ENCODE measurements around the gene GNG7. TPM values are rescaled to one million over a fixed set of nuclear protein-coding genes. Genes with fewer than 3 reads are reported as not detected.

Gene GNG7
- polyA plus RNA-seq, 1 of the 3 experiments (the other 2 are of a cell fraction) = 2.2 TPM

DNA sequence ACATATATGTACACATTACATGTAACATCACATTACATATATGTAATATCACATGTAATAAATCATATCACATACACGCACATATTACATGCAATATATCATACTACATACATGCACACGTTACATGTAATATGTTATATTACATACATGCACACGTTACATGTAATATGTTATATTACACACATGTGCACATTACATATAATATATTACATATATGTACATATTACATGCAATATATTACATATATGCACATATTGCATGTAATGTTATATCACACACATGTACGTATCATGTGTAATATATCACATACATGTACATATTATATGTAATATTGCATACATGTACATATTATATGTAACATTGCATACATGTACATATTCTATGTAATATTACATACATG, 149.0 kb downstream of the GNG7 start:
- H3F3A ChIP-seq (replicated peaks; ENCODE audit: insufficient read depth) = peaks cover 23% of the 10 kb centered on the region
- H2AFZ ChIP-seq (ENCODE audit: low read depth) = no peak overlapping the region
- no peaks in the 10 kb centered on the region for H3K79me2 ChIP-seq (ENCODE audit: insufficient read depth)
- 73% methylated on average over 4 of the region's 4 CpGs for WGBS (ENCODE audit: low lambda C conversion rate)
- ChIA-PET CTCF (interaction anchor here (1.3 to 2.4 kb wide), 3 partner anchors 16 to 58 kb away, joined by 3 to 12 read pairs (median 7); no protein-coding TSS in a partner anchor), POLR2A (no interaction called here)
- no peaks in the 10 kb centered on the region for H3K36me3 ChIP-seq (replicated peaks in 1 of 2; ENCODE audit: control insufficient read depth in 1 of 2, insufficient read depth in 2 of 2, low read length in 1 of 2)
- no peaks in the 10 kb centered on the region for H3K9me2 ChIP-seq
- H3K4me1 ChIP-seq (ENCODE audit: control insufficient read depth in 1 of 2, insufficient read depth in 2 of 2, low read depth in 1 of 2, low read length in 1 of 2) = peaks cover 0 to 4% of the 10 kb centered on the region in 2 experiments; a peak in 1 of 4 replicates
- no peaks in the 10 kb centered on the region for H4K20me1 ChIP-seq (ENCODE audit: insufficient read depth)
- no peak overlapping the region for H3K4me2 ChIP-seq
- H3K27me3 ChIP-seq (ENCODE audit: insufficient read depth) = no peaks in the 10 kb centered on the region
- TF ChIP-seq MEF2A (IDR thresholded peaks at IDR 0.05; ENCODE audit: borderline replicate concordance, low read depth) (no peak), GABPA (IDR thresholded peaks at IDR 0.05; ENCODE audit: low read depth) (no peak), CTCF (IDR thresholded peaks at IDR 0.05) (no peak), FOSL2 (IDR thresholded peaks at IDR 0.05; ENCODE audit: borderline replicate concordance, low read depth) (no peak), FOXJ3 (CRISPR knock-in tag; IDR thresholded peaks at IDR 0.05) (no peak), RAD21 (IDR thresholded peaks at IDR 0.05; ENCODE audit: low read length) (no peak), GATA2 (CRISPR knock-in tag; IDR thresholded peaks at IDR 0.05) (no peak), RXRA (IDR thresholded peaks at IDR 0.05; ENCODE audit: borderline replicate concordance, low read depth) (no peak), CHD2 (IDR thresholded peaks at IDR 0.05; ENCODE audit: low read length, partially characterized antibody) (no peak), RCOR1 (IDR thresholded peaks at IDR 0.05; ENCODE audit: low read length) (no peak), NFIC (IDR thresholded peaks at IDR 0.05; ENCODE audit: borderline replicate concordance) (no peak), MAX (IDR thresholded peaks at IDR 0.05; ENCODE audit: low read depth) (no peak), TEAD4 (IDR thresholded peaks at IDR 0.05; ENCODE audit: borderline replicate concordance, insufficient read depth) (no peak), EP300 (IDR thresholded peaks at IDR 0.05; ENCODE audit: borderline replicate concordance in 1 of 2, low read depth in 1 of 2, low read length in 1 of 2) (no peak), EZH2phosphoT487 (IDR thresholded peaks at IDR 0.05; ENCODE audit: borderline replicate concordance, low read depth) (no peak), RFX5 (IDR thresholded peaks at IDR 0.05; ENCODE audit: low read length) (no peak), TCF12 (IDR thresholded peaks at IDR 0.05) (no peak)
- TF ChIP-seq, protein P1, sequence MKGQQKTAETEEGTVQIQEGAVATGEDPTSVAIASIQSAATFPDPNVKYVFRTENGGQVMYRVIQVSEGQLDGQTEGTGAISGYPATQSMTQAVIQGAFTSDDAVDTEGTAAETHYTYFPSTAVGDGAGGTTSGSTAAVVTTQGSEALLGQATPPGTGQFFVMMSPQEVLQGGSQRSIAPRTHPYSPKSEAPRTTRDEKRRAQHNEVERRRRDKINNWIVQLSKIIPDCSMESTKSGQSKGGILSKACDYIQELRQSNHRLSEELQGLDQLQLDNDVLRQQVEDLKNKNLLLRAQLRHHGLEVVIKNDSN (IDR thresholded peaks at IDR 0.05; ENCODE audit: borderline replicate concordance, low read depth) = no peak
- TF ChIP-seq, protein P2, sequence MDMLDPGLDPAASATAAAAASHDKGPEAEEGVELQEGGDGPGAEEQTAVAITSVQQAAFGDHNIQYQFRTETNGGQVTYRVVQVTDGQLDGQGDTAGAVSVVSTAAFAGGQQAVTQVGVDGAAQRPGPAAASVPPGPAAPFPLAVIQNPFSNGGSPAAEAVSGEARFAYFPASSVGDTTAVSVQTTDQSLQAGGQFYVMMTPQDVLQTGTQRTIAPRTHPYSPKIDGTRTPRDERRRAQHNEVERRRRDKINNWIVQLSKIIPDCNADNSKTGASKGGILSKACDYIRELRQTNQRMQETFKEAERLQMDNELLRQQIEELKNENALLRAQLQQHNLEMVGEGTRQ (IDR thresholded peaks at IDR 0.05; ENCODE audit: borderline replicate concordance, low read depth, low read length) = no peak
- TF ChIP-seq, protein P3, sequence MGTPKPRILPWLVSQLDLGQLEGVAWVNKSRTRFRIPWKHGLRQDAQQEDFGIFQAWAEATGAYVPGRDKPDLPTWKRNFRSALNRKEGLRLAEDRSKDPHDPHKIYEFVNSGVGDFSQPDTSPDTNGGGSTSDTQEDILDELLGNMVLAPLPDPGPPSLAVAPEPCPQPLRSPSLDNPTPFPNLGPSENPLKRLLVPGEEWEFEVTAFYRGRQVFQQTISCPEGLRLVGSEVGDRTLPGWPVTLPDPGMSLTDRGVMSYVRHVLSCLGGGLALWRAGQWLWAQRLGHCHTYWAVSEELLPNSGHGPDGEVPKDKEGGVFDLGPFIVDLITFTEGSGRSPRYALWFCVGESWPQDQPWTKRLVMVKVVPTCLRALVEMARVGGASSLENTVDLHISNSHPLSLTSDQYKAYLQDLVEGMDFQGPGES (IDR thresholded peaks at IDR 0.05; ENCODE audit: low read depth, low read length) = no peak
- H3K9me3 ChIP-seq = no peaks in the 10 kb centered on the region
- no peak overlapping the region for H3K9ac ChIP-seq
- no peak overlapping the region for H3K27ac ChIP-seq (ENCODE audit: low read depth in 2 of 2, low read length in 1 of 2)
- H3K4me3 ChIP-seq (ENCODE audit: low read depth in 2 of 2, low read length in 1 of 2) = no peak overlapping the region
- no peak for DNase-seq
